DOHH2 (cell line): ENCODE results near the gene NPAP1.

ENCODE experiments used
- EZH2phosphoT487 ChIP-seq: fragments of 200-600 bp; sonication (generic); IDR thresholded peaks from 2 replicates; pipeline ENCODE4 v1.6.1; 2017; ENCODE audit warnings: borderline replicate concordance, mild to moderate bottlenecking, antibody characterized with exemption, low read length, moderate library complexity, mixed read lengths
- TF ChIP-seq, protein P1 (sequence below): fragments of 200-600 bp; sonication (generic); IDR thresholded peaks from one replicate; pipeline ENCODE4 v1.5.1; 2014; ENCODE audit warnings: antibody characterized with exemption, mild to moderate bottlenecking, low read depth, low read length; ENCODE audit not compliant: poor library complexity, severe bottlenecking

DNA sequence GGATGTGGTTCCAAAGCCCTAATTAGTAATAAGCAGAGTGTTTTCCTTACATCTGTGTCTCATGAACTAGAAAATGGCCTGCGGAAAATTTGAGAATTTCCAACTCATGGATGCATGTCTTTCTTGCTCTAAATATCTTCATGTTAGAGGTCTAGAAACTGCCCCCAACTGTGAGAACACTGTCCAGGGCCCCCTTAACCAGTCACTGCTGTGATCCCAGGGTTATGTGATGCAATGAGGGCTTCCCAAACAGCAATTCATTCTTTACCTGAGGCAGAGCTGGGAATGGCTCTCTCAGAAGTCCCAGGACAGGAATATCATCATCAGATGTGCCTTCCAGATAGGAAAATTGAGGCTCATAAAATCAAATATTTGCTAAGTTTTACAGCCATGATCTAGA lies 8.2 kb downstream of the NPAP1 start:
- TF ChIP-seq, protein P1, sequence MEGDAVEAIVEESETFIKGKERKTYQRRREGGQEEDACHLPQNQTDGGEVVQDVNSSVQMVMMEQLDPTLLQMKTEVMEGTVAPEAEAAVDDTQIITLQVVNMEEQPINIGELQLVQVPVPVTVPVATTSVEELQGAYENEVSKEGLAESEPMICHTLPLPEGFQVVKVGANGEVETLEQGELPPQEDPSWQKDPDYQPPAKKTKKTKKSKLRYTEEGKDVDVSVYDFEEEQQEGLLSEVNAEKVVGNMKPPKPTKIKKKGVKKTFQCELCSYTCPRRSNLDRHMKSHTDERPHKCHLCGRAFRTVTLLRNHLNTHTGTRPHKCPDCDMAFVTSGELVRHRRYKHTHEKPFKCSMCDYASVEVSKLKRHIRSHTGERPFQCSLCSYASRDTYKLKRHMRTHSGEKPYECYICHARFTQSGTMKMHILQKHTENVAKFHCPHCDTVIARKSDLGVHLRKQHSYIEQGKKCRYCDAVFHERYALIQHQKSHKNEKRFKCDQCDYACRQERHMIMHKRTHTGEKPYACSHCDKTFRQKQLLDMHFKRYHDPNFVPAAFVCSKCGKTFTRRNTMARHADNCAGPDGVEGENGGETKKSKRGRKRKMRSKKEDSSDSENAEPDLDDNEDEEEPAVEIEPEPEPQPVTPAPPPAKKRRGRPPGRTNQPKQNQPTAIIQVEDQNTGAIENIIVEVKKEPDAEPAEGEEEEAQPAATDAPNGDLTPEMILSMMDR, result no peak
- no peak for TF ChIP-seq EZH2phosphoT487
